PC-3 (cell line): ENCODE measurements around the gene SLC35B4. TPM values are rescaled to one million over a fixed set of nuclear protein-coding genes. Genes with fewer than 3 reads are reported as not detected.

Experiments used
- ATAC-seq: fragments of 200-7000 bp; cut with Tn5 transposase; 2 replicates; pipeline ENCODE4 v1.9.1; 2020; ENCODE audit warnings: mild to moderate bottlenecking, moderate library complexity
- BruUV-seq: library from RNA; stranded (reverse); fragments of 400-500 nt; replicated peaks from 2 replicates; lab custom pipeline; 2021; lab: Mats Ljungman, UMichigan
- CTCF ChIA-PET: fragments of 300-600 bp; sonication (Branson Sonifier 250); formaldehyde crosslinking; loops from one replicate; lab custom pipeline; 2022; ENCODE audit warnings: antibody characterized with exemption; lab: Charles Lee
- POLR2A ChIA-PET: fragments of 300-600 bp; sonication (Branson Sonifier 250); formaldehyde crosslinking; loops from one replicate; lab custom pipeline; 2022; ENCODE audit warnings: antibody characterized with exemption; ENCODE audit not compliant: unreplicated experiment; lab: Charles Lee
- DNase-seq: peaks from one replicate; pipeline ENCODE4 v3.0.0-alpha.2; 2015
- H2AFZ ChIP-seq: fragments of 300-600 bp; sonication (generic); 2 replicates; pipeline ENCODE4 v1.6.0; 2016; ENCODE audit warnings: antibody characterized with exemption, low read length
- H3F3A ChIP-seq: fragments of 300-600 bp; sonication (generic); one replicate; pipeline ENCODE4 v1.6.0; 2017; ENCODE audit warnings: antibody characterized with exemption, low read length, control low read depth, mild to moderate bottlenecking; ENCODE audit not compliant: unreplicated experiment
- H3K27ac ChIP-seq: fragments of 300-600 bp; sonication (generic); 2 replicates; pipeline ENCODE4 v1.5.1; 2016; ENCODE audit warnings: mild to moderate bottlenecking, low read length
- H3K27me3 ChIP-seq: fragments of 300-600 bp; sonication (generic); 2 replicates; pipeline ENCODE4 v1.6.1; 2016; ENCODE audit warnings: low read length, mixed read lengths
- H3K36me3 ChIP-seq: fragments of 300-600 bp; sonication (generic); 2 replicates; pipeline ENCODE4 v1.6.1; 2016; ENCODE audit warnings: low read depth, mixed run types, low read length, mixed read lengths
- H3K4me1 ChIP-seq: fragments of 300-600 bp; sonication (generic); 2 replicates; pipeline ENCODE4 v1.5.1; 2016; ENCODE audit warnings: low read length; ENCODE audit not compliant: insufficient read depth
- H3K4me2 ChIP-seq: fragments of 300-600 bp; sonication (generic); 2 replicates; pipeline ENCODE4 v1.6.0; 2016; ENCODE audit warnings: low read length
- H3K4me3 ChIP-seq: fragments of 300-600 bp; sonication (generic); 2 replicates; pipeline ENCODE4 v1.5.1; 2016; ENCODE audit warnings: mild to moderate bottlenecking, low read length, mixed read lengths
- H3K79me2 ChIP-seq: fragments of 300-600 bp; sonication (generic); 2 replicates; pipeline ENCODE4 v1.6.1; 2017; ENCODE audit warnings: low read length, mixed read lengths
- H3K9ac ChIP-seq: fragments of 300-600 bp; sonication (generic); 2 replicates; pipeline ENCODE4 v1.6.0; 2016; ENCODE audit warnings: mild to moderate bottlenecking, low read length
- H3K9me2 ChIP-seq: fragments of 300-600 bp; sonication (generic); replicated peaks from 2 replicates; pipeline ENCODE4 v1.6.1; 2016; ENCODE audit warnings: mixed run types, low read length, mixed read lengths
- H3K9me3 ChIP-seq: fragments of 300-600 bp; sonication (generic); 2 replicates; pipeline ENCODE4 v1.6.1; 2016; ENCODE audit warnings: low read length, mixed read lengths
- H4K20me1 ChIP-seq: fragments of 300-600 bp; sonication (generic); 2 replicates; pipeline ENCODE4 v1.6.1; 2016; ENCODE audit warnings: low read length, mixed read lengths
- EZH2 ChIP-seq: fragments of 300-600 bp; sonication (generic); IDR thresholded peaks from one replicate; pipeline ENCODE4 v1.6.1; 2017; ENCODE audit warnings: antibody characterized with exemption, mild to moderate bottlenecking, low read length; ENCODE audit not compliant: unreplicated experiment
- EZH2phosphoT487 ChIP-seq: fragments of 300-600 bp; sonication (generic); IDR thresholded peaks from 2 replicates; pipeline ENCODE4 v1.6.1; 2018; ENCODE audit warnings: mild to moderate bottlenecking, antibody characterized with exemption, low read length, borderline replicate concordance
- intact Hi-C: fragments of 100-400 bp; cut with micrococcal nuclease; formaldehyde crosslinking; loops from 2 replicates; pipeline ENCODE4 v1.9.0; 2023
- total RNA-seq: library from RNA; depleted of rRNA; stranded (reverse); fragments of >200 nt; gene quantifications from 2 replicates; pipeline ENCODE4 v1.2.3, GENCODE V29; 2014
- TF ChIP-seq, protein P1 (sequence below): fragments of 300-600 bp; sonication (generic); conservative IDR thresholded peaks from 2 replicates; pipeline ENCODE4 v1.5.1; 2017; ENCODE audit warnings: antibody characterized with exemption, low read depth, mild to moderate bottlenecking, low read length

The SLC35B4 gene
- total RNA-seq, 1 experiment from 2014 or later = 34.2 TPM

DNA sequence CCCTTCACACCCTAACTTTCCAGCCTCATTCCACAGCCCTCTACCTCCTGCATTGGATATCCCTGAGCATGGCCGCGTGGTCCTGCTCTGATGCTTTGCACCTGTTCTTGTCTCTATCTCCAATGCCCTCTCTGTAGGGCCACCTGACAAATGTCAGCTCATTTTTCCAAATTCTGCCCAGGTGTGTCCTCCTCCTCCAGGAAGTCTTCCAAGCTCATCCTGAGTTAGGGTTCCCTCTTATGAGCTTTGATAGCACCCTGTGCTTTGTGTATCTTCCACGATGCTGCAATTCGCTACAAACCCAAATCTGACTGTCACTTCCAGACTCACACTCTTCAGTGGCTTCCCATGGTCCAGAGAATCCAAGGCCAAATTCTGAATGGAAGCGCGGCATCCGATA, 14.7 kb upstream of the SLC35B4 start:
- H3K27ac ChIP-seq = no peak overlapping the region
- no peak overlapping the region for H3K4me3 ChIP-seq
- CTCF ChIA-PET = interaction anchor here (0.6 kb wide), 1 partner anchor 309 kb away, joined by 3 read pairs; no protein-coding TSS in a partner anchor
- H4K20me1 ChIP-seq = no peaks in the 10 kb centered on the region
- intact Hi-C loops = no loop called here
- H3K4me2 ChIP-seq = no peak overlapping the region
- POLR2A ChIA-PET = no interaction called here
- H3K36me3 ChIP-seq = no peaks in the 10 kb centered on the region
- H3K27me3 ChIP-seq = no peaks in the 10 kb centered on the region
- no peaks in the 10 kb centered on the region for H3K4me1 ChIP-seq
- no peak for ATAC-seq
- H2AFZ ChIP-seq = no peak overlapping the region
- no peak for TF ChIP-seq EZH2phosphoT487
- TF ChIP-seq EZH2 = no peak
- TF ChIP-seq, protein P1, sequence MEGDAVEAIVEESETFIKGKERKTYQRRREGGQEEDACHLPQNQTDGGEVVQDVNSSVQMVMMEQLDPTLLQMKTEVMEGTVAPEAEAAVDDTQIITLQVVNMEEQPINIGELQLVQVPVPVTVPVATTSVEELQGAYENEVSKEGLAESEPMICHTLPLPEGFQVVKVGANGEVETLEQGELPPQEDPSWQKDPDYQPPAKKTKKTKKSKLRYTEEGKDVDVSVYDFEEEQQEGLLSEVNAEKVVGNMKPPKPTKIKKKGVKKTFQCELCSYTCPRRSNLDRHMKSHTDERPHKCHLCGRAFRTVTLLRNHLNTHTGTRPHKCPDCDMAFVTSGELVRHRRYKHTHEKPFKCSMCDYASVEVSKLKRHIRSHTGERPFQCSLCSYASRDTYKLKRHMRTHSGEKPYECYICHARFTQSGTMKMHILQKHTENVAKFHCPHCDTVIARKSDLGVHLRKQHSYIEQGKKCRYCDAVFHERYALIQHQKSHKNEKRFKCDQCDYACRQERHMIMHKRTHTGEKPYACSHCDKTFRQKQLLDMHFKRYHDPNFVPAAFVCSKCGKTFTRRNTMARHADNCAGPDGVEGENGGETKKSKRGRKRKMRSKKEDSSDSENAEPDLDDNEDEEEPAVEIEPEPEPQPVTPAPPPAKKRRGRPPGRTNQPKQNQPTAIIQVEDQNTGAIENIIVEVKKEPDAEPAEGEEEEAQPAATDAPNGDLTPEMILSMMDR = no peak
- no peaks in the 10 kb centered on the region for H3K79me2 ChIP-seq
- BruUV-seq = no TSS peak
- no peaks in the 10 kb centered on the region for H3F3A ChIP-seq
- no peak overlapping the region for H3K9ac ChIP-seq
- no peaks in the 10 kb centered on the region for H3K9me2 ChIP-seq
- H3K9me3 ChIP-seq = no peaks in the 10 kb centered on the region
- DNase-seq = no peak

DNA sequence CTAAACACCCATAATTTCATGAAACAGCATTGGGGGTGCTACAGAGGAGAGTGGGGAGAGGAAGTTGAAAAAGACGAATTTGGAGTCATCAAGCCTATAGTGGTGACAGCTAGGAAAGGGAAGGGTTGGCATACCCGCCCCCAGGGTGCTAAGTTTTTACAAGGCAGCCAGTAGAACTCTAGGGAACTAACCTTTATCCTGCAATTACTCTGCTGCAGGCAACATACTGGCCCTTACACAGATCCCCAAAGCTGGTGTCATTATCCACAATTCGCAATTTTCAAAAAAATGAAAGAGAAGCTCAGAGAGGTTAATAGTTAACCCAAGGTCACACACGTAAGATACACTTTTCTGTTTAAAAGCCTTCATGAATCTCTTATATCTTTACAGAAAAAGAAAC, 14.2 kb upstream of the SLC35B4 start:
- no peaks in the 10 kb centered on the region for H3K4me1 ChIP-seq
- intact Hi-C loops = no loop called here
- CTCF ChIA-PET = interaction anchor here (0.6 kb wide), 1 partner anchor 309 kb away, joined by 3 read pairs; no protein-coding TSS in a partner anchor
- no peak overlapping the region for H3K27ac ChIP-seq
- DNase-seq (no peak), ATAC-seq (no peak)
- H3K36me3 ChIP-seq = no peaks in the 10 kb centered on the region
- H3K9me3 ChIP-seq = no peaks in the 10 kb centered on the region
- no peak for TF ChIP-seq EZH2phosphoT487
- TF ChIP-seq EZH2 = no peak
- TF ChIP-seq, protein P1 = no peak
- BruUV-seq = no TSS peak
- POLR2A ChIA-PET = no interaction called here
- H2AFZ ChIP-seq = no peak overlapping the region
- no peaks in the 10 kb centered on the region for H3K27me3 ChIP-seq
- H3F3A ChIP-seq = no peaks in the 10 kb centered on the region
- no peak overlapping the region for H3K4me2 ChIP-seq
- H3K79me2 ChIP-seq = no peaks in the 10 kb centered on the region
- H3K4me3 ChIP-seq = no peak overlapping the region
- H4K20me1 ChIP-seq = no peaks in the 10 kb centered on the region
- H3K9me2 ChIP-seq = no peaks in the 10 kb centered on the region
- no peak overlapping the region for H3K9ac ChIP-seq

DNA sequence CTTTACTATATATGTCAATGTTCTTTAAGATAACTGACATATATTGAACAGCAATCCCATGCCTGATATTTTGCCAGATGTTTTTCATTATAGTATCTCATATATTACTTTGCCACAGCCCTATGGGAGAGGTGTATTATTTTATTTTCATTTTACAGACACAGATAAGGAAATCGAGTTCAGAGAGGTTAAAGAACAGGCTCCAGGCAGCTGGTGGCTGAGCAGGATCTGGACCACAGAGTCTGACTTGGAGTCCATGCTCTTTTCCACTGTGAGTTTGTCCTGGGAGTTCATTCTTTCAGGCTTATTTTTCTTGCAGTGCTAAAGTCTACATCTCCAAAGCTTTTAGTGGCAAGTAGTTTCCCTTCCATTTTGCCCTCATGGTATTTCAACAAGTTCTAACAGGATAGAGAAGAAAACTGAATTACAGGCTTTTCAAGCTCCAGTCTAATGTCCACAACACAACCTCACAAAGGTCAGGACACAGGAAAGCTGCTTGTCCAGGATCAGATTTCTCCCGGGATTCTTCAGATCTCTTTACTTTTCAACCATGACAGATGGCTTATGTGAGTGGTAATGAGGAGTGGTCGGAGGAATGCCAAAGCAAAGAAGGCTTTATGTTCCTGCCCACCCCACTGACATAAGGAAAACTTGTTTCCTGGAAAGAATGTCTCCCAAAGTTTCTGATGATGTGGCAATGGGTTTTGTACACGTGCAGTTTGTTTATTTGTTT, 13.1 kb upstream of the SLC35B4 start:
- no peaks in the 10 kb centered on the region for H3K9me2 ChIP-seq
- no peaks in the 10 kb centered on the region for H3K9me3 ChIP-seq
- no peak overlapping the region for H3K27ac ChIP-seq
- no peak overlapping the region for H2AFZ ChIP-seq
- no peaks in the 10 kb centered on the region for H3K27me3 ChIP-seq
- no peaks in the 10 kb centered on the region for H3F3A ChIP-seq
- ATAC-seq = no peak
- POLR2A ChIA-PET = no interaction called here
- no peaks in the 10 kb centered on the region for H3K4me1 ChIP-seq
- H3K9ac ChIP-seq = no peak overlapping the region
- no peak overlapping the region for H3K4me3 ChIP-seq
- no peaks in the 10 kb centered on the region for H3K79me2 ChIP-seq
- H3K36me3 ChIP-seq = no peaks in the 10 kb centered on the region
- intact Hi-C loops = no loop called here
- DNase-seq = no peak
- BruUV-seq = no TSS peak
- no peak overlapping the region for H3K4me2 ChIP-seq
- CTCF ChIA-PET = interaction anchor here (0.7 kb wide), 1 partner anchor 36 kb away, joined by 3 read pairs; no protein-coding TSS in a partner anchor
- TF ChIP-seq, protein P1 = no peak
- no peak for TF ChIP-seq EZH2phosphoT487
- no peak for TF ChIP-seq EZH2
- no peaks in the 10 kb centered on the region for H4K20me1 ChIP-seq
